ENCODE measurements around the gene AHCYL1. TPM values are rescaled to one million over a fixed set of nuclear protein-coding genes. Genes with fewer than 3 reads are reported as not detected.

The AHCYL1 gene
- total RNA-seq, 1 experiment from 2014 or later: 89.0 TPM

- Histone ChIP-seq H3K79me1 (ENCODE audit: insufficient read depth, low read depth, low read length, poor library complexity, severe bottlenecking) (no peaks in the 10 kb centered on the region), H2BK15ac (ENCODE audit: low read depth, low read length) (no peak overlapping the region), H2BK12ac (ENCODE audit: insufficient read length, low read depth, low read length) (no peak overlapping the region), H3K14ac (ENCODE audit: insufficient read depth, low read length) (no peak overlapping the region), H3K23ac (ENCODE audit: insufficient read length, low read depth, low read length) (no peak overlapping the region), H4K91ac (ENCODE audit: insufficient read length, low read depth, low read length) (no peak overlapping the region), H3K79me2 (ENCODE audit: insufficient read depth, low read length) (no peaks in the 10 kb centered on the region), H3K9me3 (ENCODE audit: control insufficient read depth, low read depth, low read length) (no peaks in the 10 kb centered on the region), H4K8ac (replicated peaks; ENCODE audit: insufficient read length, low read depth, low read length) (no peak overlapping the region), H3K27me3 (ENCODE audit: insufficient read depth, low read length) (no peaks in the 10 kb centered on the region), H2AFZ (ENCODE audit: low read length) (no peak overlapping the region), H4K20me1 (ENCODE audit: control insufficient read depth, insufficient read depth, insufficient read length) (no peaks in the 10 kb centered on the region), H3K56ac (ENCODE audit: insufficient read length, low read depth, low read length) (no peak overlapping the region), H2AK5ac (ENCODE audit: insufficient read length, low read length) (no peak overlapping the region), H3K4ac (ENCODE audit: low read depth, low read length) (no peak overlapping the region), H3K23me2 (ENCODE audit: insufficient read length, low read depth, low read length, poor library complexity, severe bottlenecking) (no peaks in the 10 kb centered on the region), H3T11ph (ENCODE audit: low read length) (no peak overlapping the region), H2BK20ac (ENCODE audit: low read depth, low read length, poor library complexity, severe bottlenecking) (no peak overlapping the region), H3K27ac (ENCODE audit: insufficient read length, low read depth, low read length) (no peak overlapping the region), H3K4me1 (ENCODE audit: insufficient read depth, low read length) (no peaks in the 10 kb centered on the region), H2BK5ac (ENCODE audit: insufficient read length, low read length) (no peak overlapping the region), H3K9ac (ENCODE audit: extremely low read depth, insufficient read length, low read length) (no peak overlapping the region), H2BK120ac (ENCODE audit: low read depth, low read length, poor library complexity, severe bottlenecking) (no peak overlapping the region), H3K18ac (ENCODE audit: insufficient read length, low read depth, low read length) (no peak overlapping the region), H3K4me2 (ENCODE audit: insufficient read depth, insufficient read length, low read length) (no peak overlapping the region), H4K5ac (ENCODE audit: insufficient read length, low read depth, low read length) (no peak overlapping the region)
- Mint-ChIP-seq H3K27ac (no peak overlapping the region; a peak in 1 of 7 replicates), H3K9me3 (no peaks in the 10 kb centered on the region), H3K4me3 (peak overlapping the region in 1 of 2 experiments; percentile 48; a peak in 1 of 5 replicates), H3K27me3 (ENCODE audit: low read depth) (no peaks in the 10 kb centered on the region), H3K4me1 (no peaks in the 10 kb centered on the region), H3K36me3 (ENCODE audit: insufficient read depth in 1 of 3, low read depth in 3 of 3) (peaks cover 42 to 96% (median 93%) of the 10 kb centered on the region in 3 experiments)
- WGBS (ENCODE audit: extremely low coverage, insufficient read length, low lambda C conversion rate): no CpG with 5 or more reads among the region's 16 CpGs
- TF ChIP-seq CTCF (conservative IDR thresholded peaks at IDR 0.05): peak; percentile 96
- DNase-seq: peak; percentile 80
Observed at GRCh38 chr1:110053552-110054428, 69.2 kb downstream of the AHCYL1 start.

All from H9 (cell line).